ENCODE data around the gene FCHSD2.

- TF ChIP-seq CBX3 (IDR thresholded peaks at IDR 0.05; ENCODE audit: borderline replicate concordance in 1 of 2, low read length in 2 of 2) (no peak), PHF8 (IDR thresholded peaks at IDR 0.05; ENCODE audit: borderline replicate concordance, low read length) (no peak), ELF4 (CRISPR knock-in tag; IDR thresholded peaks at IDR 0.05) (no peak), NFIC (IDR thresholded peaks at IDR 0.05) (no peak), ZNF644 (tag; IDR thresholded peaks at IDR 0.05; ENCODE audit: low read depth) (no peak), POLR2A (conservative IDR thresholded peaks at IDR 0.05) (no peak), SMARCB1 (IDR thresholded peaks at IDR 0.05; ENCODE audit: insufficient read length, low read depth) (no peak), PCBP1 (IDR thresholded peaks at IDR 0.05; ENCODE audit: low read depth, low read length, poor library complexity, severe bottlenecking) (no peak)
Measured at GRCh38 chr11:73156686-73157085, 14.6 kb upstream of the FCHSD2 start.

Measured in K562 (cell line).